ENCODE results near the gene PLXNA2.

Gene PLXNA2

DNA sequence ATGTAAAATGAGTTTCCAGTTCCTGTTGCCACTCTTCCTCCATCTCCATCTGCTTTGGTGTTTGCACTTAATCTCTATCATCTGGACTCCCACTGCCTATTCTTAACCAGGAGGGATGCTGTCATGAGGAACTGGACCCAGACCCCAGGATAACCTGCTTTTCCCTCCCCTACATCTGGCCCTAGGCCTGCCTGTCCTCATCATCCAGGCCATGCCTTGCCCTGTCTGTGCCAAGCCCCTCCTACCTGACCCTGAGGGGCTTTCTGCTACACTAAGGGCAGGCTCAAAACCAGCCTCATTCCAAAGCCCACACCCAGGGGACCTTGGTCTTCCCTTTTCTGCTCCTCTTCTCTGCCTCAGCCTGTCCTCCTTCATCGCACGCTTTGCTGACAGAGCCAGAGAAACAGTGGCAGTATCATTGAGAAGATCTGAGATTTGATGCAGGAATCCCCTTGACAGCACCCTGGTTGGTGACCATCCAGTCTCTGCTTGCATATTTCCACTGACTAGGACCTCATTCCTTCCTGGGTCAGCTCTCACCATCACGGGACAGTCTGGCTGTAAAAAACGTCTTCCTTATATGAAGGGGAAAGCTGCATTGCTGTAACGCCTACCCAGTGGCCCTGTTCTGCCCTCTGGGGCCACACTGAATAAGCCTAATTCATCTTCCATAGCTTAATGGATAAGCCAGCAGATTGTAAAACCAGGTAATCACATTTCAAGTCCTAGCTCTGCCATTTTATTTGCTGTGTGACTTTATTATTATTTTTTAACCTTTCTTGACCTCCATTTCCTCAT is 38.8 kb downstream of the PLXNA2 start:
- no peak for DNase-seq (ENCODE audit: low read depth)

- DNase-seq (ENCODE audit: low read depth) = no peak
Observed at GRCh38 chr1:208204779-208205178, 39.4 kb downstream of the PLXNA2 start.

DNA sequence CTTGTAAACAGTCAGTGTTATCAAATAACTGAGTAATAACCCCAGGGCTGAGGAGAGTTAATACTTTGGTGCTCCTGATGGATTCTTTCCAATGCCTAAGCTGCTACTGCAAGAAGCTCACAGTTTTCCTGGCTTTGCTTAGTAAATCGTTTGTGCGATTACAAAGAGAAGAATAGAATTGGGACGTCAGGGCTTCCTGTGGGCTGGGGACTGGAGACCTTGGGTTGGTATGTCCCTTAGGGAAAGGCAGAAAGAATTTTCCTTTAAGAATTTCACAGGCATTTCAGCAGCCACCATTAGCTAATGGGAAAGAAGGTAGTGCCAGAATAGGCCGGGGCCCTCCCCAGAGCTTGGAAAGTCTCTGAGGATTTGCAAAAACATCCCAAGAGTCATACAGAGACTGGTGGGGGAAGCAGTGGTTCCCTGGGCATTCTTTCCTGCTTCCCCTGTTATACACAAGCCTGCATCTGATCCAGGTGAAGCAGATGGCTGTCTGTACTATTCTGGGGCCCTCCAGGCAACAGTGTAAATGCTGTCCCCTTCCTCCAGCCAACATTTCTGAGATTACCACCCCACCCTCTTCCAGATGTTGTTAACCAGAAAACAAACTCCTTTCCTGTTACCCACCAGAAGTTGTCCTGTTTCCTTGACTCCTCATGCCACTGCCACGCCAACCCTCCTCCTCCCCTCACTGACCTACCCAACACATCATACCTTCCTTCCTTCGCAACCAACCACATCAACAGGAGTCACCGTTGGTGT is 40.2 kb downstream of the PLXNA2 start:
- no peak for DNase-seq (ENCODE audit: low read depth)

DNA sequence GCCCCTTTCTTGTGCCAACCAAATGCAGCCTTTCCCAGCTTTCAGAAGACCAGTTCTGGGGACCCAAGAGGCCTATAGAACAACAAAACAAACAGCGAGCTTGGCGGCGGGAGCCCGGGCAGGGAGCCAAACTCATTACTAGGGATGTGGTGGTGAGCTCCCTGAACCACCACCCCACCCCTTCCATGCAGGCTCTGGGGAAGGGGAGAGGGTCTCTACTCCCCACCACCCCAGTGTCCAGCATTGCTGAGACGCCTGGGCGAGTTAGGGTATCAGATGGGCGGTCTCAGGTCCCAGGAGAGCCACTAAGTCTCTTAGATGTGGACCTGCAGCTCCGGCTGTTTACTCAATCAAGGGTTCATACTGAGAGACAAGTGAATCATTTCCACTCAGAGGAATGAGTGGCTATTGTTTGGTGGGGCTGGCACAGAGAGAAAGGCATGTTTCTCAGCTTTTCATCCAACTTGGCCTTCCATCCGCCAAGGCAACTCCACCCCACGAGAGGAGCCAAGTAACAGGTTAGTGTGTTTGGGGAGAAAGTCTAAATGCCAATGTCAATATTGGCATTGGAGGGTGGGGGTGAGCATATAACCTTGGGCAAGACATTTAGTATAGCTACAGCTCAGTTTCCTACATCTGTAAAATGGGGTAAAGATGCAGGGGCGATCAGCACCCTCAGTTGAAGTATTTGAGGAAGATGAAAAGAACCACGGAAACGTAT is 40.9 kb downstream of the PLXNA2 start:
- no peak for DNase-seq (ENCODE audit: low read depth)

GRCh38 chr1:208202333-208202995 is 41.7 kb downstream of the PLXNA2 start:
- no peak for DNase-seq (ENCODE audit: low read depth)

GRCh38 chr1:208201229-208201628 is 43.0 kb downstream of the PLXNA2 start:
- no peak for DNase-seq (ENCODE audit: low read depth)

- DNase-seq (ENCODE audit: low read depth) = no peak
Observed at GRCh38 chr1:208200116-208200515, 44.1 kb downstream of the PLXNA2 start.

DNA sequence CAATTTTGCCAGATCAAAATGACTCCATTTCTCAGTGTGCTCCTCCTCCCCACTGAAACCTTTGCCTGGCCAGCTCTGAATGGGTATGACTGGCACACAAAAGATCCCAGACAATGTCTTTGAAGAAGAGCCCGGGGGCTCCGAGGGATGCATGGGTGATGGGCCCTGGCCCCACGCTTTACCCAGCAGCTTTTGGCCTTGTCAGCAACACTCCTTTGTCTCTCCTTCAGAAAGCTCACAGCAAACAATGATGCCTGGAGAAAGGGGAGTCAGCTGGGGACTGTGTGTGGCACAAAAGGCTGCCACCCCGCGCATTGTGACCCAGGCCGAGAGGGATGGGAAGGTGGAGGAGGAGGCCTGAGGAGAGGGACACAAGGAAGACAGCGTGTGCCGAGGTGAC is 45.9 kb downstream of the PLXNA2 start:
- no peak for DNase-seq (ENCODE audit: low read depth)

- DNase-seq (ENCODE audit: low read depth) = no peak
Observed at GRCh38 chr1:208194944-208195343, 49.2 kb downstream of the PLXNA2 start.

DNA sequence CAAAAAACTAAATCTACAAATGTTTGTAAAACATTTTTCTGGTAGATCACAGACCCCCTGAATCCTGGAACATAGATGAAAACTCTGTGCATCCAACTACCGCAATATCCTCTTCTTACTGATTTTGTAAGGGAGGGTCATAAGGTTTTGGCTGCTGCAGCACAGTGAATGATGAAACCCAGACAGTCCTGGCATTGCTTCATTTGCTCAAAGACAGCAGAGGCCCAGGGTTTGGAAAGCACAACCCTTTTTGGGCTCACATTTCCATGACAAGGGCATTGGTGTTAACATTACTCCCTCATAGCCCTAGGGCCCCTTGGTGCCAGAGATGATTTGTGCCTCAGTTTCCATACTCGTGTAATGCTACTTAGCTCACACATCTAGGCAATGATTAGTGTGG is 51.2 kb downstream of the PLXNA2 start:
- no peak for DNase-seq (ENCODE audit: low read depth)

DNA sequence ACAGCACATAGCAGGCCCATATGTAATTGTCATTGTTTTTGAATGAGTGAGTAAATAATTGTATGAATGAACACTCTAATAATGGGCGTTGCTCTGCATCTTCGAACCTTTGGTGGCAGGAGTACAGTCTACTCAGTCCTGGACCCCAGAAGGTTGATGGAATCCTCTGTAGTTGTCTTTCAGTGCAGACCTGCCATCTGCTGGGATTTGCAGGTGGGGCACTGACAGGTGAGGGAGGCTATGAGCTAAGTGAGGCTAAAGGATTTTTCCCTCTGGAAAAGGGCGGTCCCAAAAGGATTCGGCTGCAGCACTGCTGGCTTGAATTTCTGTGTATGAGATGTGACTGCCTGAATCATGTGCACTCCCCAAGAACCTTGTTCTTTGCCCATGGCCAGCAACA is 53.4 kb downstream of the PLXNA2 start:
- DNase-seq (ENCODE audit: low read depth) = no peak

GRCh38 chr1:208189716-208190115 is 54.5 kb downstream of the PLXNA2 start:
- DNase-seq (ENCODE audit: low read depth) = no peak

DNA sequence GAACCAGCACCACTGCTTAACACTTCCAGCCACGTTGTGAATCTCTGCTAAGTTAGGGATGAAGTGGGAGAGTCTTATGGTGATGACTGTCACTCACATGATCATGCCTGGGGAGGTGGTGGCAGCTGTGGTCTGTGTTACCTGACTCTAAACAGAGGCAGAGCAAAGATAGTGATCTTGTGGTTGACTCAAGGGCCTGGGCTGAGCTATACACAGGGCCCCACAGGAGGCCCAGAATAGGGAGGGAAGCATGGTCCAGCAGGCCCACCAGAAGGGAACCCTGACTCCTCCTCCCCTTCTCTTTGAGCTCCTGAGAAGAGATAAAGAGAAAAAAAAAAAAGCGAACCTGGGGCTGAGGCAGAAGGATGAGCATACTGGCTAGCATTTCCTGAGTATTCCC is 55.0 kb downstream of the PLXNA2 start:
- DNase-seq (ENCODE audit: low read depth) = no peak

DNA sequence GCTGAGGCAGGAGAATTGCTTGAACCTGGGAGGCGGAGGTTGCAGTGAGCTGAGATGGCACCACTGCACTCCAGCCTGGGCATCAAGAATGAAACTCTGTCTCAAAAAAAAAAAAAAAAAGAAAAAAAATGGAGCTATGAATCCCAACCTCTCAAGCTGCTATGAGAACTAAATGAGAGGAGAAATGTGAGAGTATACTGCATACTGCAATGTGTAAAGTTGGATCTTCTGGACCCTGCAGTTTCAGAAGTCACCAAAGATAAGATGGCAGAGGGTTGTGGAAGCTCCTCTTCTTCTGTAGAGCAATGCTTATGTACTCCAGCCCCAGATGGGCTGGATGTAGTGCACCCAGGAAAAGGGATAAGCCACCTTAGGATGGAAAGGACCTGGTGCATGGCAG is 55.6 kb downstream of the PLXNA2 start:
- no peak for DNase-seq (ENCODE audit: low read depth)

- DNase-seq (ENCODE audit: low read depth) = no peak
Observed at GRCh38 chr1:208187499-208188041, 56.6 kb downstream of the PLXNA2 start.

- DNase-seq (ENCODE audit: low read depth) = no peak
Observed at GRCh38 chr1:208185801-208186231, 58.4 kb downstream of the PLXNA2 start.

- DNase-seq (ENCODE audit: low read depth) = no peak
Observed at GRCh38 chr1:208184966-208185654, 59.1 kb downstream of the PLXNA2 start.

- no peak for DNase-seq (ENCODE audit: low read depth)
Observed at GRCh38 chr1:208183977-208184911, 59.9 kb downstream of the PLXNA2 start.

GRCh38 chr1:208182880-208183645 is 61.1 kb downstream of the PLXNA2 start:
- DNase-seq (ENCODE audit: low read depth) = no peak

Measured in stimulated activated CD8-positive, alpha-beta memory T cell treated with anti-CD3 and anti-CD28 coated beads, Interleukin-12 subunit alpha, Interleukin-12 subunit beta, amount 100 ng/mL, for 4 hours (primary cell).